GM18507 (cell line): ENCODE results near the gene WIPF3.
"Not testable (repeated sequence)": the region's sequence is repeated elsewhere in the genome, so short reads cannot be mapped to it uniquely, and the experiment has no call there.

Experiments used
- DNase-seq: peaks from one replicate; pipeline ENCODE4 v3.0.0; 2011; ENCODE audit warnings: low read depth; ENCODE audit not compliant: insufficient read length; ENCODE audit errors: extremely low spot score
- FAIRE-seq: peaks from 2 replicates; lab custom pipeline; 2011; peaks lifted over from hg19 to GRCh38; lab: Jason Lieb, UNC

Gene WIPF3

DNA sequence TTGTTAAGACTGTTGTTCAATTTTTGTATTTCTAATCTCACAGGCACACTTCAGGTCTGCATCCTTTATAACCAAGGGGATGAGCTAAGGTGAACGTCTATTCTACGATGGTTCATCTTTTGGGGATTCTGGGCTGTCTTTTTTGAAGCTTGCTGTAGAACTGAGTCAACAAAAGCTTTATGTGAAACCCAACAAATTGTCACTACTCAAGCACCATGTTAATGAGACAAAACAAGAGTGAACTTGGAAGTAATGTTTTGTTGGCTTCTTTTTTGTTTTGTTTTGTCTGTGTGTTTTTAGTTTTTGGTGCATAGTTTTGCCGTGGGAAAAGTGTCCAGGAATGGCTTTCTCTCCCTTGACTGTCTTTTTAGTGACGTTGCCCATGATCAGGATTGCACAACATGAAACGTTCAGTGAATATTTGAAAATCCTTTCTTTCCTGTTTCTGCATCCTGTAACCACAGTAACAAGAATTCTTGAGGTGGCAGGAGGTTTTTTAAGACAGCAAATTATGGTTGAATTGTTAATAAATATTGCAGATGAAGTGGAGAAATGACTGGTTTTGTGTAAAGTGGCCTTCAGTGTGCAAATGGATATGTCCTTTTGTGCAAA is 65.6 kb downstream of the WIPF3 start:
- no peak for DNase-seq
- FAIRE-seq, result no peak

DNA sequence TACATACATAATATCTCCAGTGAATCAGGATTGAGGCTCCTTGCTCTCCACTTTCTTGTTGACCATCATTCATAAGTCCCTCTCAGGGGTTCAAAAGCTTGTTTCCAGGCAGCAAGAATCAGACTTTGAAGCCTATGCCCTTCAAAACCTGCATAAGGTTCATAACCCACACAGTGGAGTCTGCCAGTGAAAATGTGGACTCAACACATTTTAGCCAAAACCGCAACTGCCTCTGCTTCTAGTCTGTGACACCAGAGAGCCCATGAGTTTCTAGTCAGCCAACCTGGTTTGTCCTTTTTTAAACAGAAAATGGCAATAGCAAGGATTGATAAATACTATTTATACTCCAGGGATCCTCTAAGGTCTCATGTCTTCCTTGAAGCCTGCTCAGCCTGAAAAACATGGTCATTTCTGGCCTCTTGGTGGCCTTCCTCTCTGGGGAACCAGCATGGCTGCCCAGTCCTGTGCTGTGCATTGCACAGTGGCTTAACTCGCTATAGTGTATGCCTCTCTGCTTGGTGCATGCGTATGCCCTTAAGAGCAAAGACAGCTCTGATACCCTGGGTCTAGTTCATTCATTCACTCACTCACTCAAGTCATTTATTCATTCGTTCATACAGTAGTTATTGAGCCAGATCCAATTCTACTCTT is 67.5 kb downstream of the WIPF3 start:
- FAIRE-seq, result no peak

DNA sequence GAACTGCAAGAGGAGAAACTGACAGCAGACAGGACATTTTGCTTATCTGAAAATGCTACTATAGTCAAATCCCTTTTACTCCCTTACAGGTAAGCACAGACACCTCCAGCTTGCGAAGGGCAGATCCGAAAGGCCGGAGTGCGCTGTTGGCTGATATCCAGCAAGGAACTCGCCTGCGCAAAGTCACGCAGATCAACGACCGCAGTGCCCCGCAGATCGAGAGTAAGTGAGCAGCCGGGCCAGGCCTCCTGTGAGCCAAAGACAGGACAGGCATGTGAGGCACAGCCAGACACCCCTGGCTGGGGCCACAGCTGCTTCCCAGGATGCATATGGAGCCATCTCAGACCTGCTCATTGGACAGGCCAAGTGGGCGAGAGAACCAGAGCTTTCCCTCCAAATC is 69.4 kb downstream of the WIPF3 start:
- FAIRE-seq, result no peak

More for the DNA sequence above, 67.5 kb downstream of the WIPF3 start:
- no peak for DNase-seq

DNA sequence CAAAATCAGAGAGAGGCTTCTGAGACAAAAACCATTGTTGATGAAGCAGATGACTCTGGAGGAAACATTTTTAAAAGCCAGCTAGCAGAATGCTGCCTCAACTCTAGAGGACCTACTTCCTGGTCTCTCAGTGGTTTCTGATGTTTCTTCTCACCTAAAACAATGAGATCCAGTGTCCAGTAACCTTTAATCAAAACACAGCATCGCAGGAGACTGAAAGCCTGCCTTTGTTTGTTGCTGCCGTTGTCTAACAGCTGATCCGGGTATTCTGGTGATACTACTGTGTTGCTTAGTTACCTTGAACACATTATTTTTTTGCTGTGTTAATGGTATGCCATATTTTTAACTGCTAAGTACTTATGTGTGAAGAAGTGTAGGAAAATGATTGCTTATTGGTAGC is 70.9 kb downstream of the WIPF3 start:
- FAIRE-seq (no peak), DNase-seq (no peak)

More for the DNA sequence above, 69.4 kb downstream of the WIPF3 start:
- no peak for DNase-seq

DNA sequence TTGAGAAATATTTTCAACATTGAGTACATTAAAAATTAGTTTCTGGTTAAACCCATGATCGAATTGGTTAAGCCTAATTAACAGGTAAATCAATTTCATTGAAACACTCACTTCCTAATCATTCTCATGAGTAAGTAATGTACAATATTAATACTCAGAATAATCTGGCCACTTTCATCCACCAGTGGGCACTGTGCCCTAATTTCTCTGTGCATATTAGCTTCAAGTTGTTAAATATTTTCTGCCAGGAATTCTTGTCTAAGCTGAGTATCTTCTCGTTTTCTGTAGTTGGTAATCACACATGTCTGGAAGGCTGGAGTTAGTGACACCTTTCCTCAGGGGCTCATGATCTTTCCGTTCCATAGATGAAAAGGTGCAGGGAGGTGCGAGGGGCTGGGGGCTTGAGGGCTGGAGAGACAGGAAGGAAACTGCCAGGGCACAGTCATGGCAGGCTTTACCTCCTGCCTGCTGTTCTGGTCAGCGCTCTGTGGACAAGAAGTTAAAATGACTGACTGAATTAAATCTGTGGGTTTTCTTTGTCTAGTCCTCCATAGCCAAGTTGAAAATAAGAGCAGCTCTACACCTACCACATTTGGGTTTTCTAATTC is 71.9 kb downstream of the WIPF3 start:
- FAIRE-seq (peak; percentile 39), DNase-seq (no peak)

DNA sequence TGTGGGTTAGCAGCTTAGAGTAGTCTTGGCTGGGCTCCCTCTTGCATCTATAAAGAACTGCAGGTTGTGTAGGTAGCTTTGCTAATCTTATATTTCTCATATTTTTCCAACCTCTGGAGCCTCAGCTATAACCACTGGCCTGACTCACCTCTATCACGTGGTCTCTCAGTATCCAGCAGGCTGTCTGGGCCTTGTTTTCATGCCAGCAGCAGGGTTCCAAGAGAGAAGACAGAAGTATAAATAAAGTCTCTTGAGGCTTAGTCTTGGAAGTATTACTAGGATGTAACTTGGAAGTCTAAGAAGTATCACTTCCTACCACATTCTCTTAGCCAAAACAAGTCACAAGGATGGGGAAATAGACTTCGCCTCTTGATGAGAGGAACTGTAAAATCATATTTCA is 73.3 kb downstream of the WIPF3 start:
- FAIRE-seq (no peak), DNase-seq (no peak)

DNA sequence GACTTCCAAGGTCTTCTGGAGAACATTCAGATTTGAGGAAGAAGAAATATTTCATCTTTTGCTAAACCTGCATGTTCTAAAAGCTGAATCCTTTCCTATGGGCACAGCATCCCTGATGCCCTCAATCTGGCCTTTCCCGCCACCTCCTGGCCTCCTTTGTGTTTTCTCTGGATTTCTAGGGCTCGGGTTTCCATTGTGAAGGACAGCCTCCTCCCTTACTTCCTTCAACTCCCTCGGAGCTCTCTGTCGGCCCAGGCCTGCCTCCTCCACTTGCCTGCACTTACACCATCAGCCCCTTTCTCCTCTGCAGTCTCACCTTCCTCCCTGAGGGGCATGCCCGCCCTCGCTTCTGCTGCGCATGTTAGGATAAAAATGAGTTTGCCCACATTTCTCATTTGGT is 75.4 kb downstream of the WIPF3 start:
- FAIRE-seq, result no peak
- DNase-seq, result no peak

DNA sequence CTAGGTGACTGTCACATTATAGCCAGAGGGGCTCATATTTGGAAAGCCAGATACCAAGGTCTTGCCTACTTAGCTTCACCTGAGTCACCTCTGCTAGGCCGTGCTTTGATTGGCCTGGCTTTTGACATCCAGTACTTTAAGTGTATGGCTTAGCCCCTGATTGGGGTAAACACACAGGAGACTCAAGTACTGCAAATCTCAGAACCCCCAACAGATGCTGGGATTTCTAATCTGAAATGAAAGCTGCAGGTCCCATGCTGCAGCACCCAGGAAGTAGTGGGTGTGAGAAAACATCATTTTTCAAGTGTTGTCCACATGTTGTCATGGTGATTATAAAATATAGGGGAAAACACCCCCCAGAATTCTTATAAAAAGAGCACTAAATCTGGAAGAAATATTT is 76.2 kb downstream of the WIPF3 start:
- FAIRE-seq (no peak), DNase-seq (no peak)

DNA sequence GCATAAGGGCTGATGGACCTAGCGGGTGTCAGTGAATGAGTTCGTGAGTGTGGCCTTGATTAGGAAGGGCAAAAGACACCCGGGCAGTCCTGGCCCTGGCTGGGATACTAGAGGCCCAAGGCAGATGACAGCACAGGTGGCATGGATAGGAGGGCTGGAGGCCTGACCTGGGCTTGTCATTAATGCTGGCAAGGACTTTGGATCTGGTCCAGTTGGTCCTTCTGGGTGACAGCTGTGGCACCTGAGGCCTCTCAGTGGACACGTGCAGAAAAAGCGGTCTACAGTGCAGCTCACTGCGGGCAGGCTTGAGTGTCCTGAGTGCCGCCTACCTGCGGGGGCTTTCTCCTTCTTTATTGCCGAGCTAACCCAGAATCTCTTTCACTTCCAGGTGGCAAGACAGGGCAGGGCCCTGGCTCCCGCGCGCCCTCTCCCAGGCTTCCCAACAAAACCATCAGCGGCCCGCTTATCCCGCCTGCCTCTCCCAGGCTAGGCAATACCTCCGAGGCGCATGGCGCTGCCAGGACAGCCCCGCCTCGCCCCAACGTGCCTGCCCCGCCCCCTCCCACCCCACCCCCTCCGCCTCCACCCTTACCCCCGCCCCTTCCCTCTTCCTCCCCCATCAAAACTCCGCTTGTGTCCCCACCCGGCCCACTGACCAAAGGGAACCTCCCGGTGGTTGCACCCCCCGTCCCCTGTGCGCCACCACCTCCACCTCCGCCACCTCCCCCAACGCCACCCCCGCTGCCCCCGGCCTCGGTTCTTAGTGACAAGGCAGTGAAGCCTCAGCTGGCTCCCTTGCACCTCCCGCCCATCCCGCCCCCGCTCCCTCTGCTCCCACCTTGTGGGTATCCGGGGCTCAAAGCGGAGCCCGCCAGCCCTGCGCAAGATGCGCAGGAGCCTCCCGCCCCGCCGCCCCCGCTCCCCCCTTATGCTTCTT is 77.4 kb downstream of the WIPF3 start:
- DNase-seq (no peak), FAIRE-seq (no peak)

DNA sequence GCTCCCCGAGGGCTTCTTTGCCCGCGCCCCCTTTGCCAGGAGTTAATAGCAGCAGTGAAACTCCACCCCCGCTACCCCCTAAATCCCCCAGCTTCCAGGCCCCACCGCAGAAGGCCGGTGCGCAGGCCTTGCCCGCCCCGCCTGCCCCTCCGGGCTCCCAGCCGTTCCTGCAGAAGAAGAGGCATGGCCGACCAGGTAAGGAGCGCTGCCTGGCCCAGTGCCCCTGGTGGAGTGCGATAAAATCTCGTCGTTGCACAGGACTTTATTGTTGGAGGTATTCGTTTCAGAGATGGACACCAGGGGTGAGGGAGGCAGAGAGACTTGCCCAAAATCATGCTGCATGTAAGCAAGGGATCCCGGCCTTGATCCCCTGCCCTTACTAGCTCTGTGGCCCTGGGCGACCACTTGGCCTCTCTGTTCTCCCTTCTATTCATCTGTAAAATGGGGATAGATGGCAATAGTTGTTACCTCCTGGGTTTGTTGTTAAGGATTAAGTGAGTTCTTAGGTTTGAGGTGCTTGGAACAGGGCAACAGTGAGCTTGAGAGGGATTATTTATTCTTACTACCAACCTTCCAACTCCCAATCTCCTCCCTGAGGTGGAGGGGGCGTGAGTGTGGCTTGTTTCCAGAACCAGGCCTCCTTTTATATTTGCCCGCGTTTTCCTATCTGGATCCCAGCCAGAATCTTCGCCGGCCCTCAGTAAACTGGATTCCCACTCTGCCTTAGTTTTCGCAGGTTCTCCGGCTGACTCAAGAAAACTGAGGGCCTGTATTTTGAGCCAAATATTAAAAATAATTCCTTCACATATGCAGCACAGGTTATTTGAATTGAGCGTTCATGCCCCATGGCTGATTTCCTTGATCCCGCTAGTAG is 78.3 kb downstream of the WIPF3 start:
- FAIRE-seq (no peak), DNase-seq (no peak)

DNA sequence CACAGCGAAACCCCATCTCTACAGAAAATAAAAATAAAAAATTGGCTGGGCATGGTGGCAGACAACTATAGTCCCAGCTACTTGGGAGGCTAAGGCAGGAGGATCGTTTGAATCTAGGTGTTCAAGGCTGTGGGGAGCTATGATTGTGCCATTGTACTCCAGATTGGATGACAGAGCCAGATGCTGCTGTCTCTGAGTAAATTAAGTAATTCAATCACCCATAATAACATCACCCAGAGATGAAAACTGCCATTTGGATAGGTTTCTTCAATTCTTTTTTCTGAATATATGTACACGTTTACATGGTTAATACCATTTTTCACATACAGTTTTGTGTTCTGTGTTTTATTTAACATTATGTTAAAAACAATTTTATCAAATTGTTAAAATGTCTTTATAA is 79.3 kb downstream of the WIPF3 start:
- DNase-seq, result no peak
- FAIRE-seq, result no peak

DNA sequence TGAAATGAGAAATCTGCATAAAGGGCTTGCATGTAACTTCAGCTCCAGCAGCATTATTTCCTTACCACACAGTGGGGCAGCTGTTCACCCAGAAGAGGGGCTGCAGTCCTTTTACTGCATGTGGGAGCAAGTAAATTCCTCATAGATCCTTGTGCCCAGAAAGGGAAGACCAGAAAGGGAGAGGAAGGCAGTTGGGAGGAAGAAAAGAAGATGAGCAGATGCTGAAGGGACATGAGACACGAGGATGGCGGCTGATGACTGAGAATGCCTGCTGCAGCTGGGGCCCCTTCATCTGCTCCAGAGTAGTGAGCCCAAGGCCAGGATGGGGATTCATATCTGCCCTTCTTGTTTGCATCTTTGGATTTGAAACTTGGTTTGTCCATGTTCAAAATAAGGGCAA is 80.5 kb downstream of the WIPF3 start:
- no peak for DNase-seq
- FAIRE-seq, result no peak

DNA sequence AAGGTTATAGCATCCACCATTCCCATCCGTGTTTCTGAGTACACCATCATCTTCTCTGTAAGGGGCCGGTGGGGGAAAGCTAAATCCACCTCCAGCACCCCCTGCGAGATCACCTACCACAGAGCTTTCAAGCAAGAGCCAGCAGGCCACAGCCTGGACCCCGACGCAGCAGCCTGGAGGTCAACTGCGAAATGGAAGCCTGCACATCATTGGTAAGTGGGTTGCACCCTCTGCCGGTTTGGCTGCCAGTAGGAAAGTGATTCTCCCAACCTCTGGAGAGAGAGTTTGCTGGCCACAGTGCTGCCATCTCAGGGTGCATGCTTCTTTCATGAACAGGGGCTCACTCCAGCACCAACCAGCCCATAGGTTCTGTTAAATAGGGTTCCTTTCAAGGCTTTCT is 81.7 kb downstream of the WIPF3 start:
- no peak for FAIRE-seq
- no peak for DNase-seq

DNA sequence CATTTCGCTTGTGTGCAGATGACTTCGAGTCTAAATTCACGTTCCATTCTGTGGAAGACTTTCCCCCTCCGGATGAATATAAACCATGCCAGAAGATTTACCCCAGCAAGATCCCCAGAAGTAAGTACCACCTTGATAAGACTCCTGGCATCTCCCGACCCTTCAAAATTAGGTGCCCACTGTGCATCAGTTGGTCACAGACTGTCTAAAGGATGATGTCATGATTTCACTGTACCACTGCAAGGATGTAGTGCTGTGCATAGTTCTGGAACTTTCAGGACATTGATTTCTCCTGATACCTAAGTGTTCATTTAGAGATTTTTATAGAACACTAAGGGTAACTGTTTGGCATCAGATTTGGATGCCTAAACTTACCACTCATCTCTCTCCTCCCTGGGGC is 83.0 kb downstream of the WIPF3 start:
- FAIRE-seq (no peak), DNase-seq (no peak)

DNA sequence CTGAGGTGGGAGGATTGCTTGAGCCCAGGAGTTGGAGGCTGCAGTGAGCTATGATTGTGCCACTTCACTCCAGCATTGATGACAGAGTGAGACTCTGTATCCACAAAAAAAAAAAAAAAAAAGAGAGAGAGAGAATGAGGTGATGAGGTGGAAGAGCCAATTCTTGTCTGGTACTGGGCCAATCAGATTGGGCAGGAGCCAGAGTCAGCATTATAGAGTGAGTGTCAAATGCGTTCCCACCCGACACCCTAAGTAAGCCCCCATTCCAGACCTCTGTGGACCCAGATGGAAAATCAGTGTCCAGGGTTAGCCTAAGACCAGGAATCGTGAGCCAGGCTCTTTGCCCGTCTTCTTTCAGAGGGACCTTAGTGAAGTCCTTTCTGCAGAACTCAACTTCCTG is 83.9 kb downstream of the WIPF3 start:
- FAIRE-seq (no peak), DNase-seq (no peak)

DNA sequence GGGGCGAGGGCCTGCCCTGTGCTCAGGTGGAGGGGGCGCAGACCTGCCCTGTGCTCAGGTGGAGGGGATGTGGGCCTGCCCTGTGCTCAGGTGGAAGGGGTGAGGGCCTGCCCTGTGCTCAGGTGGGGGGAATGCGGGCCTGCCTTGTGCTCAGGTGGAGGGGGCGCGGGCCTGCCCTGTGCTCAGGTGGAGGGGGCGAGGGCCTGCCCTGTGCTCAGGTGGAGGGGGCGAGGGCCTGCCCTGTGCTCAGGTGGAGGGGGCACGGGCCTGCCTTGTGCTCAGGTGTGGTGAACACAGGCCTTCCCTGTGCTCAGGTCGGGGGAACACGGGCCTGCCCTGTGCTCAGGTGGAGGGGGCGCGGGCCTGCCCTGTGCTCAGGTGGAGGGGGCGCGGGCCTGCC is 84.5 kb downstream of the WIPF3 start:
- FAIRE-seq, DNase-seq: not testable (repeated sequence)

DNA sequence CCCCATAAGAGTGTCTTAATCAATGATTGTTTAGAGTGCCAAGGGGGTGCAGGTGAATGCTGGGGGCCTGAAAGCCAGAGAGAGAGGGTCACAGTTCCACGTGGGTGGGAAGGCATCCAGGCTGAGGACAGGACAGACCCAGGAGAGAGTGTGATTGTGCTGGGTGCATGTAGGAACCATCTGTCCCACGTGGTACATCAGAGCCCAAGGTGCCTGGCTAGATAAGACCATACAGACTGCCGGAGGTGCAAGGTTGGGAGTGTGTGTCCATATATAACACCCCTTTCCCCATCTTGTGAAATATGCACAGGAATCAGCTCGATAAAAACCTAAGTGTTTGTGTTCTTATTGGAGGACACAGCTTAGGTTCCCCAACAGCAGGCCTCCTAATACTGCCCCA is 85.5 kb downstream of the WIPF3 start:
- no peak for DNase-seq

DNA sequence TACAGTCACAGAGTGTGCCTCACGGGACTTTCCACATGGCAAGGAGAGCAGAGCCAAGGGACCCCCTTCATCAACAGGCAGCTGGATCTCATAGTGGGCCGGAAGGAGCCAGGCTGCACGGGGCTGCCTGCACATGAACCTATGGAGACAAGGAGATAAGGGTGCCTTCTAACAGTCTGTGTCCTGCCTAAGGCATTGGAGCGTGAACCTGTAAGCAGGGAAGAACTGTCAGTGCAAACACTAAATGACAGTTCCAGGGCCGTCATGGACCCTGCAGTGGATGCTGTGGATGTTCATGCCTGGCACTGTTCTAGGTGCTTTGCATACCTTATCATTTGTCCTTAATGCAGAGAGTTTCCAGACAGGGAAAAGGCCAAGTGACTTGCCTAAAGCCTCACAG is 85.9 kb downstream of the WIPF3 start:
- DNase-seq, result no peak
- no peak for FAIRE-seq

More for the DNA sequence above, 85.5 kb downstream of the WIPF3 start:
- no peak for FAIRE-seq

DNA sequence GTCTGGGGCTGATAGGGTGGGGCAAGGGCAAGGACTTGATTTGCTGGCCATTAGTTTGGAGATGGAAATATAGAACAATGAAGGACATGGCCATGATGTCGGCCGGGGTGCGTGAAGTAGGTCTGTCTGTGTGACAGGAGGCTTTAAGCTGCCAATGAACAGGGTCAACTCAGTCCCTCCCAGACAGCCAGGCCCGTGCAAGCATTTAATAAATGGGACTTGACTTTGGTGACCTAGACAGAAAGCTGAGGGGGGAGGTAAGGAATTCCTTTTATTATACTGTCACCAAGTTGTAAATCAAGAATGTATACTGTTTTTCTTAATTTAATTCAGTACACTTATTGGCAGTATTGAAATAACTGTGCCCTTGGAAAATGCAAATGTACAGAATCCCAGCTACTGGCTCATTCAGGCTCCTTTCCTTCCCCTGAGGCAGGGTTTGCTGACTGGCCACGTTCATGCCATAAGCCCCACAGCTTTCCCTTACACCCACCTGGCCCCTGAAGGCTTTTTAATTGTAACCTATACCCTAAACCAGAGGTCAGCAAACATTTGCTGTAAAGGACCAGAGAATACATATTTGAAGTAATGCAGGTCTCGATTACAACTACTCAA is 87.2 kb downstream of the WIPF3 start:
- DNase-seq, result no peak
- no peak for FAIRE-seq
